AG10803 (cell line): Measurements from ENCODE around the gene LIAS.

Source experiments
- DNase-seq: peaks from one replicate; pipeline ENCODE4 v3.0.0; 2010; ENCODE audit warnings: low read depth
- H3K4me3 ChIP-seq: 2 replicates; pipeline ENCODE4 v1.5.1; 2011; ENCODE audit warnings: mild to moderate bottlenecking, low read length, control low read depth
- CTCF ChIP-seq: conservative IDR thresholded peaks from 2 replicates; pipeline ENCODE4 v1.5.1; 2011; ENCODE audit warnings: mild to moderate bottlenecking, low read length, control low read depth, inconsistent platforms

The LIAS gene

GRCh38 chr4:39516407-39516966 lies 57.6 kb downstream of the LIAS start:
- no peak for DNase-seq
- no peak overlapping the region for H3K4me3 ChIP-seq
- TF ChIP-seq CTCF, result no peak

GRCh38 chr4:39518484-39518883 lies 59.6 kb downstream of the LIAS start:
- TF ChIP-seq CTCF, result no peak
- no peak overlapping the region for H3K4me3 ChIP-seq

GRCh38 chr4:39521253-39521919 lies 62.5 kb downstream of the LIAS start:
- H3K4me3 ChIP-seq, result no peak overlapping the region; the same call in 1 of the 2 replicates
- TF ChIP-seq CTCF, result no peak
- DNase-seq, result peak; percentile 72

More at GRCh38 chr4:39518484-39518883, 59.6 kb downstream of the LIAS start:
- DNase-seq, result no peak

- H3K4me3 ChIP-seq, result no peak overlapping the region
- no peak for TF ChIP-seq CTCF
- no peak for DNase-seq
Observed at GRCh38 chr4:39522068-39522467, 63.2 kb downstream of the LIAS start.

GRCh38 chr4:39524161-39524957 lies 65.5 kb downstream of the LIAS start:
- no peak for DNase-seq
- H3K4me3 ChIP-seq, result no peak overlapping the region

More at GRCh38 chr4:39524161-39524957, 65.5 kb downstream of the LIAS start:
- TF ChIP-seq CTCF, result no peak
